Cardiac fibroblast (primary cell): ENCODE results near the gene SNX3.

Source experiments
- DNase-seq, 2 donors: peaks; one replicate each; pipeline versions ENCODE4 v3.0.0 to v3.0.0-alpha.2; 2010; ENCODE audit warnings: low read depth in 2 of 2
- H3K4me3 ChIP-seq, 2 donors: replicated peaks in 1 of 2; 1 replicate in 1 of 2; 2 replicates in 1 of 2; pipeline ENCODE4 v1.5.1; 2011; ENCODE audit warnings: low read depth in 2 of 2, low read length in 2 of 2, mild to moderate bottlenecking in 2 of 2, moderate library complexity in 1 of 2
- TF ChIP-seq, protein P1 (sequence below): IDR thresholded peaks from one replicate; pipeline ENCODE4 v1.5.1; 2011; ENCODE audit warnings: low read depth, mild to moderate bottlenecking, low read length, inconsistent platforms

Gene SNX3

GRCh38 chr6:108164815-108165706 lies 95.8 kb downstream of the SNX3 start:
- DNase-seq, result no peak
- H3K4me3 ChIP-seq, result no peak overlapping the region
- TF ChIP-seq, protein P1, sequence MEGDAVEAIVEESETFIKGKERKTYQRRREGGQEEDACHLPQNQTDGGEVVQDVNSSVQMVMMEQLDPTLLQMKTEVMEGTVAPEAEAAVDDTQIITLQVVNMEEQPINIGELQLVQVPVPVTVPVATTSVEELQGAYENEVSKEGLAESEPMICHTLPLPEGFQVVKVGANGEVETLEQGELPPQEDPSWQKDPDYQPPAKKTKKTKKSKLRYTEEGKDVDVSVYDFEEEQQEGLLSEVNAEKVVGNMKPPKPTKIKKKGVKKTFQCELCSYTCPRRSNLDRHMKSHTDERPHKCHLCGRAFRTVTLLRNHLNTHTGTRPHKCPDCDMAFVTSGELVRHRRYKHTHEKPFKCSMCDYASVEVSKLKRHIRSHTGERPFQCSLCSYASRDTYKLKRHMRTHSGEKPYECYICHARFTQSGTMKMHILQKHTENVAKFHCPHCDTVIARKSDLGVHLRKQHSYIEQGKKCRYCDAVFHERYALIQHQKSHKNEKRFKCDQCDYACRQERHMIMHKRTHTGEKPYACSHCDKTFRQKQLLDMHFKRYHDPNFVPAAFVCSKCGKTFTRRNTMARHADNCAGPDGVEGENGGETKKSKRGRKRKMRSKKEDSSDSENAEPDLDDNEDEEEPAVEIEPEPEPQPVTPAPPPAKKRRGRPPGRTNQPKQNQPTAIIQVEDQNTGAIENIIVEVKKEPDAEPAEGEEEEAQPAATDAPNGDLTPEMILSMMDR, result no peak

- H3K4me3 ChIP-seq, result no peak overlapping the region
- no peak for DNase-seq
- TF ChIP-seq, protein P1, result no peak
Measured at GRCh38 chr6:108164543-108164814, 96.4 kb downstream of the SNX3 start.

DNA sequence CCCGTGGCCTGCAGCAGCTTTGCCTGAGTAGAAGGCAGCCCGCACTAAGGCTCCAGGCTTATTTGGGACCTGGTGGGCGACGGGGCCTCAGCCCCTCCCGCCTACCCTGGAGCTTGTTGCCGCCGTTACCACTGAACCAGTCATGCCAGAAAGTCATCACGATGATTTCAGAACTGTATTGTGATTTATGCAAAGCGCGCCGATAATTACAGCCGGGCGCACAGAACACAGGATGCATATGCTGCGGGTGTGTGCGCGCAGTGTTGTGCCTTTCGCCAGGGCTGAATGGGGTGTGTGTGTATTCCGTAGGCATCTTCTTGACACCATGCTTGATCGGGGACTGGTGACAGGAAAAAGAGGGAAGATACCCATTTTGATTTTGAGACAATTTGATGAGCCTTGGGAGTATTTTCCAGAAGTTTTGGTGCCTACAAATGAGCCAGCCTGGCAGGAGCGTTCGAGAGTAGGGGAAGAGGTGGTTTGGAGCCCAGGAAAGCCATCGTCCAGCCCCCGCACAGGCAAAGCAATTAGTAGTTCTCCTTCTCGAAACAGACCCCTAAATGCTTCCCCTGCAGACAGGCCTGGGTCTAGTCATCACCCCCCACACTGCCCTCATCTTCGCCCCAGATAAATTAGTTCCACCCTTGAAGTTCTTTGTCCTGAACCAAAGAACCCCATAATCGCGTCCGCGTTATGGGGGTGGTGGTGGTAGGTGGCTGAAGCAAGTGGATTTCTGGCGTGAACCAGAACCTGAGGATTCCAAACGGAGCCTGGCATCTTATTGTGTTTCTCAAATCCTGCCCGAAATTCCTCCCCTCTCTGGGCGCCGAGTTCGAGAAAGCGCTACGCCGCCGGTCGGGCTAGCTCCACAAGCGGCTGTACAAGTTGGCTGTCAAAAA lies 96.9 kb downstream of the SNX3 start:
- TF ChIP-seq, protein P1, result no peak
- no peak for DNase-seq
- no peak overlapping the region for H3K4me3 ChIP-seq

GRCh38 chr6:108163267-108163643 lies 97.6 kb downstream of the SNX3 start:
- no peak overlapping the region for H3K4me3 ChIP-seq
- no peak for DNase-seq
- TF ChIP-seq, protein P1, result no peak

GRCh38 chr6:108161724-108162282 lies 99.0 kb downstream of the SNX3 start:
- H3K4me3 ChIP-seq, result no peak overlapping the region
- TF ChIP-seq, protein P1, result no peak
- DNase-seq, result no peak
